ENCODE data around the gene C10orf105. TPM values are rescaled to one million over a fixed set of nuclear protein-coding genes. Genes with fewer than 3 reads are reported as not detected.

C10orf105 gene
- total RNA-seq, 3 donors from 2014 or later = 0.10 TPM; not detected in 2

GRCh38 chr10:71716426-71716825, 3.2 kb downstream of the C10orf105 start:
- Histone ChIP-seq H3K36me3 (ENCODE audit: low read depth) (no peaks in the 10 kb centered on the region), H3K4me3 (no peak overlapping the region), H3K4me1 (ENCODE audit: low read depth) (peaks cover 22% of the 10 kb centered on the region), H3K9me3 (no peaks in the 10 kb centered on the region)
- ATAC-seq (no peak), DNase-seq (no peak)
- intact Hi-C loops (cut with DNase I, micrococcal nuclease) = loop anchor here in 1 of 2 donors (10.0 kb wide), 1 partner anchor 48 kb away; no protein-coding TSS in a partner anchor
- TF ChIP-seq CTCF (IDR thresholded peaks at IDR 0.05) = no peak

GRCh38 chr10:71715860-71716259, 3.7 kb downstream of the C10orf105 start:
- Histone ChIP-seq H3K9me3 (no peaks in the 10 kb centered on the region), H3K36me3 (ENCODE audit: low read depth) (no peaks in the 10 kb centered on the region), H3K4me3 (no peak overlapping the region), H3K4me1 (ENCODE audit: low read depth) (peaks cover 22% of the 10 kb centered on the region)
- ATAC-seq (no peak), DNase-seq (no peak)
- no peak for TF ChIP-seq CTCF (IDR thresholded peaks at IDR 0.05)
- intact Hi-C loops (cut with DNase I, micrococcal nuclease) = loop anchor here in 1 of 2 donors (10.0 kb wide), 1 partner anchor 49 kb away; no protein-coding TSS in a partner anchor

- Histone ChIP-seq H3K4me1 (ENCODE audit: low read depth) (peaks cover 22% of the 10 kb centered on the region), H3K4me3 (no peak overlapping the region), H3K9me3 (no peaks in the 10 kb centered on the region), H3K36me3 (ENCODE audit: low read depth) (no peaks in the 10 kb centered on the region)
- intact Hi-C loops (cut with DNase I, micrococcal nuclease) = loop anchor here in 1 of 2 donors (10.0 kb wide), 1 partner anchor 50 kb away; no protein-coding TSS in a partner anchor
- no peak for DNase-seq
- no peak for ATAC-seq
- no peak for TF ChIP-seq CTCF (IDR thresholded peaks at IDR 0.05)
Observed at GRCh38 chr10:71715026-71715425, 4.6 kb downstream of the C10orf105 start.

GRCh38 chr10:71714592-71714991, 5.0 kb downstream of the C10orf105 start:
- Histone ChIP-seq H3K4me1 (ENCODE audit: low read depth) (peaks cover 22% of the 10 kb centered on the region), H3K36me3 (ENCODE audit: low read depth) (no peaks in the 10 kb centered on the region), H3K9me3 (no peaks in the 10 kb centered on the region), H3K4me3 (no peak overlapping the region)
- DNase-seq (no peak), ATAC-seq (no peak)
- no peak for TF ChIP-seq CTCF (IDR thresholded peaks at IDR 0.05)
- intact Hi-C loops (cut with DNase I, micrococcal nuclease) = loop anchor here in 1 of 2 donors (10.0 kb wide), 1 partner anchor 50 kb away; no protein-coding TSS in a partner anchor

- ATAC-seq = peak; percentile 39
- no peak for TF ChIP-seq CTCF (IDR thresholded peaks at IDR 0.05)
- intact Hi-C loops (cut with DNase I, micrococcal nuclease) = loop anchor here in 1 of 2 donors (10.0 kb wide), 1 partner anchor 51 kb away; no protein-coding TSS in a partner anchor
Observed at GRCh38 chr10:71714031-71714410, 5.6 kb downstream of the C10orf105 start.

More at GRCh38 chr10:71714031-71714410, 5.6 kb downstream of the C10orf105 start:
- no peak for DNase-seq
- Histone ChIP-seq H3K4me3 (no peak overlapping the region), H3K9me3 (no peaks in the 10 kb centered on the region), H3K36me3 (ENCODE audit: low read depth) (no peaks in the 10 kb centered on the region), H3K4me1 (ENCODE audit: low read depth) (peaks cover 22% of the 10 kb centered on the region)
